22Rv1 (cell line): ENCODE data around the gene ANKRD6.

Experiments used
- ZFX ChIP-seq: fragments of 450-650 bp; IDR thresholded peaks from 2 replicates; pipeline ENCODE4 v1.6.1; 2017; ENCODE audit warnings: antibody characterized with exemption, borderline replicate concordance
- TF ChIP-seq, protein P1 (sequence below): fragments of 450-650 bp; IDR thresholded peaks from 2 replicates; pipeline ENCODE4 v1.5.1; 2017; ENCODE audit warnings: mild to moderate bottlenecking

DNA sequence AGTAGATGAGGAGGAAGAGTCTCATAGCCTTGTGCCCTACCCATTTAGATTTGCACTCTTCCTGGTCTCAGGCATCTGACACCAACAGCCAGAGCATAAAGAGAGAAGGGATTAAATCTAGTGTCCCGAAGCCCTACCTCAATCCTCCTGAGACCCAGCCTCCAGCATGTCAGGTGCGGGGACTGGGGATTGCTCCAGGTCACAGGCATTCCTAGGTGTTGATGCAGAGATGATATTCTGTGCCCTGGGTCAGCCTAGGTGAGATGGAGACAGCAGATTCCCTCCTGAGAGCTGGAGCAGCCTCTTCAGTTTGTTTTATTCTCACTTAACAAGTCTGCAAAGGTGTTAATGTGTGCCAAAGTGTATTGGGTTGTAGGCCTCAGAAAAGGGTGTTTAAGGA lies 89.8 kb downstream of the ANKRD6 start:
- TF ChIP-seq, protein P1, sequence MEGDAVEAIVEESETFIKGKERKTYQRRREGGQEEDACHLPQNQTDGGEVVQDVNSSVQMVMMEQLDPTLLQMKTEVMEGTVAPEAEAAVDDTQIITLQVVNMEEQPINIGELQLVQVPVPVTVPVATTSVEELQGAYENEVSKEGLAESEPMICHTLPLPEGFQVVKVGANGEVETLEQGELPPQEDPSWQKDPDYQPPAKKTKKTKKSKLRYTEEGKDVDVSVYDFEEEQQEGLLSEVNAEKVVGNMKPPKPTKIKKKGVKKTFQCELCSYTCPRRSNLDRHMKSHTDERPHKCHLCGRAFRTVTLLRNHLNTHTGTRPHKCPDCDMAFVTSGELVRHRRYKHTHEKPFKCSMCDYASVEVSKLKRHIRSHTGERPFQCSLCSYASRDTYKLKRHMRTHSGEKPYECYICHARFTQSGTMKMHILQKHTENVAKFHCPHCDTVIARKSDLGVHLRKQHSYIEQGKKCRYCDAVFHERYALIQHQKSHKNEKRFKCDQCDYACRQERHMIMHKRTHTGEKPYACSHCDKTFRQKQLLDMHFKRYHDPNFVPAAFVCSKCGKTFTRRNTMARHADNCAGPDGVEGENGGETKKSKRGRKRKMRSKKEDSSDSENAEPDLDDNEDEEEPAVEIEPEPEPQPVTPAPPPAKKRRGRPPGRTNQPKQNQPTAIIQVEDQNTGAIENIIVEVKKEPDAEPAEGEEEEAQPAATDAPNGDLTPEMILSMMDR: no peak
- TF ChIP-seq ZFX: no peak
